Stimulated activated naive CD8-positive, alpha-beta T cell treated with anti-CD3 and anti-CD28 coated beads, Interleukin-15, amount 100 ng/mL, for 72 hours (primary cell): ENCODE data around the gene LIN28B.

ENCODE experiments used
- ATAC-seq: fragments of 150-1000 bp; cut with Tn5 transposase; 2 replicates; pipeline ENCODE4 v1.10.0; 2021; ENCODE audit warnings: mild to moderate bottlenecking, moderate library complexity
- DNase-seq, 2 donors: peaks; one replicate each; pipeline ENCODE4 v3.0.0; 2021 to 2022
- H3K27ac Mint-ChIP-seq, 2 donors: one replicate each; pipeline ENCODE4 v1.8.0; 2022; ENCODE audit warnings: mild to moderate bottlenecking in 2 of 2, mixed read lengths in 2 of 2, moderate library complexity in 2 of 2
- H3K27me3 Mint-ChIP-seq: one replicate; pipeline ENCODE4 v1.8.0; 2022; ENCODE audit warnings: mixed read lengths
- H3K4me1 Mint-ChIP-seq: one replicate; pipeline ENCODE4 v1.8.0; 2022; ENCODE audit warnings: mild to moderate bottlenecking, mixed read lengths
- H3K4me3 Mint-ChIP-seq, 2 donors: one replicate each; pipeline ENCODE4 v1.8.0; 2022; ENCODE audit warnings: mild to moderate bottlenecking in 2 of 2, mixed read lengths in 2 of 2, moderate library complexity in 1 of 2
- H3K9me3 Mint-ChIP-seq, 2 donors: one replicate each; pipeline ENCODE4 v1.8.0; 2022; ENCODE audit warnings: mixed read lengths in 2 of 2

LIN28B gene

GRCh38 chr6:104956731-104957294 lies at the start of gene LIN28B:
TSS of gene LIN28B (plus strand) at chr6:104957107. CDS start at chr6:104957251, 144 bp downstream.
- ATAC-seq (no peak), DNase-seq (no peak)
- peak within 1 kb of the TSS; percentile 72 to 75 for H3K4me3 Mint-ChIP-seq
- H3K27ac Mint-ChIP-seq = no peak within 1 kb of the TSS
- H3K4me1 Mint-ChIP-seq = peaks cover 26% of the 10 kb centered on the region
- peaks cover 78% of the 10 kb centered on the region for H3K27me3 Mint-ChIP-seq
- H3K9me3 Mint-ChIP-seq = peaks cover 4 to 15% of the 10 kb centered on the region in 2 donors

- ATAC-seq (no peak), DNase-seq (no peak)
- H3K27ac Mint-ChIP-seq = no peak overlapping the region
- no peaks in the 10 kb centered on the region for H3K4me1 Mint-ChIP-seq
- no peak overlapping the region for H3K4me3 Mint-ChIP-seq
- H3K9me3 Mint-ChIP-seq = peaks cover 0 to 12% of the 10 kb centered on the region in 2 donors
- H3K27me3 Mint-ChIP-seq = peaks cover 32% of the 10 kb centered on the region
These were observed 48.6 kb upstream of the LIN28B start for GRCh38 chr6:104908031-104908887.

GRCh38 chr6:104908888-104909525 lies 47.9 kb upstream of the LIN28B start:
- DNase-seq = no peak
- no peaks in the 10 kb centered on the region for H3K4me1 Mint-ChIP-seq
- no peak overlapping the region for H3K27ac Mint-ChIP-seq
- H3K4me3 Mint-ChIP-seq = no peak overlapping the region
- no peak for ATAC-seq
- H3K27me3 Mint-ChIP-seq = peaks cover 32% of the 10 kb centered on the region
- H3K9me3 Mint-ChIP-seq = peaks cover 0 to 12% of the 10 kb centered on the region in 2 donors

- H3K9me3 Mint-ChIP-seq = no peaks in the 10 kb centered on the region
These were observed 35.0 kb upstream of the LIN28B start for GRCh38 chr6:104921896-104922295.

GRCh38 chr6:104928141-104928540 lies 28.8 kb upstream of the LIN28B start:
- H3K4me3 Mint-ChIP-seq = no peak overlapping the region
- DNase-seq (no peak), ATAC-seq (no peak)
- H3K4me1 Mint-ChIP-seq = no peaks in the 10 kb centered on the region
- peaks cover 18% of the 10 kb centered on the region for H3K27me3 Mint-ChIP-seq
- no peaks in the 10 kb centered on the region for H3K9me3 Mint-ChIP-seq
- H3K27ac Mint-ChIP-seq = no peak overlapping the region

More at GRCh38 chr6:104921896-104922295, 35.0 kb upstream of the LIN28B start:
- Mint-ChIP-seq H3K4me1 (no peaks in the 10 kb centered on the region), H3K4me3 (no peak overlapping the region), H3K27ac (peak overlapping the region in 1 of 2 donors; percentile 28), H3K27me3 (peaks cover 32% of the 10 kb centered on the region)
- ATAC-seq = no peak
- no peak for DNase-seq

GRCh38 chr6:104929353-104929752 lies 27.6 kb upstream of the LIN28B start:
- no peak overlapping the region for H3K4me3 Mint-ChIP-seq
- DNase-seq = no peak

GRCh38 chr6:104930939-104931338 lies 26.0 kb upstream of the LIN28B start:
- H3K27me3 Mint-ChIP-seq = peaks cover 18% of the 10 kb centered on the region

More at GRCh38 chr6:104929353-104929752, 27.6 kb upstream of the LIN28B start:
- H3K9me3 Mint-ChIP-seq = no peaks in the 10 kb centered on the region
- H3K27ac Mint-ChIP-seq = no peak overlapping the region
- no peak for ATAC-seq
- H3K27me3 Mint-ChIP-seq = peaks cover 17% of the 10 kb centered on the region
- H3K4me1 Mint-ChIP-seq = no peaks in the 10 kb centered on the region

GRCh38 chr6:104936766-104937535 lies 20.0 kb upstream of the LIN28B start:
- H3K27me3 Mint-ChIP-seq = peaks cover 51% of the 10 kb centered on the region
- DNase-seq (no peak), ATAC-seq (no peak)
- H3K4me1 Mint-ChIP-seq = peaks cover 15% of the 10 kb centered on the region
- H3K4me3 Mint-ChIP-seq = no peak overlapping the region
- no peak overlapping the region for H3K27ac Mint-ChIP-seq
- no peaks in the 10 kb centered on the region for H3K9me3 Mint-ChIP-seq

More at GRCh38 chr6:104930939-104931338, 26.0 kb upstream of the LIN28B start:
- no peak for DNase-seq
- H3K4me3 Mint-ChIP-seq = no peak overlapping the region
- no peak for ATAC-seq
- no peaks in the 10 kb centered on the region for H3K4me1 Mint-ChIP-seq
- H3K27ac Mint-ChIP-seq = no peak overlapping the region
- H3K9me3 Mint-ChIP-seq = no peaks in the 10 kb centered on the region

GRCh38 chr6:104940238-104940892 lies 16.5 kb upstream of the LIN28B start:
- H3K4me3 Mint-ChIP-seq = peak overlapping the region; percentile 37 to 75

GRCh38 chr6:104940893-104941728 lies 15.8 kb upstream of the LIN28B start:
- Mint-ChIP-seq H3K4me1 (peaks cover 15% of the 10 kb centered on the region), H3K27ac (peak overlapping the region in 1 of 2 donors; percentile 2), H3K9me3 (no peaks in the 10 kb centered on the region), H3K4me3 (peak overlapping the region; percentile 78 to 81), H3K27me3 (peaks cover 42% of the 10 kb centered on the region)
- ATAC-seq = peak; percentile 91
- peak; percentile 50 to 52 for DNase-seq

More at GRCh38 chr6:104940238-104940892, 16.5 kb upstream of the LIN28B start:
- H3K4me1 Mint-ChIP-seq = peaks cover 15% of the 10 kb centered on the region
- H3K9me3 Mint-ChIP-seq = no peaks in the 10 kb centered on the region
- no peak for DNase-seq
- H3K27me3 Mint-ChIP-seq = peaks cover 44% of the 10 kb centered on the region
- no peak overlapping the region for H3K27ac Mint-ChIP-seq
- no peak for ATAC-seq

GRCh38 chr6:104941729-104942091 lies 15.2 kb upstream of the LIN28B start:
- Mint-ChIP-seq H3K9me3 (no peaks in the 10 kb centered on the region), H3K27me3 (peaks cover 36% of the 10 kb centered on the region), H3K27ac (peak overlapping the region in 1 of 2 donors; percentile 2), H3K4me1 (peaks cover 15% of the 10 kb centered on the region), H3K4me3 (peak overlapping the region; percentile 78 to 81)
- ATAC-seq = no peak
- no peak for DNase-seq

- Mint-ChIP-seq H3K9me3 (no peaks in the 10 kb centered on the region), H3K27me3 (peaks cover 29% of the 10 kb centered on the region), H3K4me3 (no peak overlapping the region), H3K27ac (no peak overlapping the region), H3K4me1 (peaks cover 15% of the 10 kb centered on the region)
- no peak for ATAC-seq
- DNase-seq = no peak
These were observed 13.1 kb upstream of the LIN28B start for GRCh38 chr6:104943781-104944180.

- H3K27ac Mint-ChIP-seq = no peak overlapping the region
- ATAC-seq (no peak), DNase-seq (no peak)
- no peak overlapping the region for H3K4me3 Mint-ChIP-seq
- H3K9me3 Mint-ChIP-seq = peaks cover 0 to 11% of the 10 kb centered on the region in 2 donors
- peaks cover 27% of the 10 kb centered on the region for H3K27me3 Mint-ChIP-seq
- peaks cover 9% of the 10 kb centered on the region for H3K4me1 Mint-ChIP-seq
These were observed 7.7 kb upstream of the LIN28B start for GRCh38 chr6:104949206-104949605.

GRCh38 chr6:104951677-104952076 lies 5.2 kb upstream of the LIN28B start:
- no peak overlapping the region for H3K27ac Mint-ChIP-seq
- no peak for ATAC-seq
- H3K4me3 Mint-ChIP-seq = no peak overlapping the region
- peaks cover 11% of the 10 kb centered on the region for H3K4me1 Mint-ChIP-seq
- peaks cover 52% of the 10 kb centered on the region for H3K27me3 Mint-ChIP-seq
- DNase-seq = no peak
- peaks cover 4 to 15% of the 10 kb centered on the region in 2 donors for H3K9me3 Mint-ChIP-seq
